Skin of body (tissue), 2 donors: ENCODE measurements around the gene SLC6A20. TPM values are rescaled to one million over a fixed set of nuclear protein-coding genes. Genes with fewer than 3 reads are reported as not detected.
"Not testable (repeated sequence)": the region's sequence is repeated elsewhere in the genome, so short reads cannot be mapped to it uniquely, and the experiment has no call there.

Source experiments
- DNase-seq: peaks from one replicate; lab custom pipeline; 2025; lab: John Stamatoyannopoulos, UW
- total RNA-seq: library from RNA; depleted of rRNA; stranded (reverse); fragments of >200 nt; gene quantifications from one replicate; pipeline ENCODE4 v1.2.3, GENCODE V29; 2014

Gene SLC6A20
- total RNA-seq, 1 donor from 2014 or later = 0.39 TPM

- no peak for DNase-seq
These were observed 36.5 kb downstream of the SLC6A20 start for GRCh38 chr3:45759851-45760250.

GRCh38 chr3:45758871-45759270 lies 37.5 kb downstream of the SLC6A20 start:
- DNase-seq = no peak

GRCh38 chr3:45757141-45757540 lies 39.2 kb downstream of the SLC6A20 start:
- not testable (repeated sequence) for DNase-seq

GRCh38 chr3:45756055-45756454 lies 40.3 kb downstream of the SLC6A20 start:
- no peak for DNase-seq

- no peak for DNase-seq
These were observed 41.9 kb downstream of the SLC6A20 start for GRCh38 chr3:45754461-45754860.

GRCh38 chr3:45753095-45753494 lies 43.2 kb downstream of the SLC6A20 start:
- no peak for DNase-seq

- DNase-seq = no peak
These were observed 44.6 kb downstream of the SLC6A20 start for GRCh38 chr3:45751537-45752242.

GRCh38 chr3:45749880-45750279 lies 46.5 kb downstream of the SLC6A20 start:
- DNase-seq = no peak

- not testable (repeated sequence) for DNase-seq
These were observed 47.2 kb downstream of the SLC6A20 start for GRCh38 chr3:45749036-45749600.

- DNase-seq = no peak
These were observed 48.3 kb downstream of the SLC6A20 start for GRCh38 chr3:45748068-45748467.

GRCh38 chr3:45746777-45747622 lies 49.3 kb downstream of the SLC6A20 start:
- no peak for DNase-seq

- DNase-seq = no peak
These were observed 50.1 kb downstream of the SLC6A20 start for GRCh38 chr3:45746165-45746776.

GRCh38 chr3:45742461-45743089 lies 53.8 kb downstream of the SLC6A20 start:
- DNase-seq = no peak

- no peak for DNase-seq
These were observed 54.4 kb downstream of the SLC6A20 start for GRCh38 chr3:45741742-45742460.

- no peak for DNase-seq
These were observed 55.1 kb downstream of the SLC6A20 start for GRCh38 chr3:45741247-45741646.

GRCh38 chr3:45739991-45740390 lies 56.3 kb downstream of the SLC6A20 start:
- no peak for DNase-seq

- no peak for DNase-seq
These were observed 59.1 kb downstream of the SLC6A20 start for GRCh38 chr3:45737234-45737633.

- no peak for DNase-seq
These were observed 59.6 kb downstream of the SLC6A20 start for GRCh38 chr3:45736707-45737106.

- no peak for DNase-seq
These were observed 65.8 kb downstream of the SLC6A20 start for GRCh38 chr3:45730409-45731154.

- no peak for DNase-seq
These were observed 66.7 kb downstream of the SLC6A20 start for GRCh38 chr3:45729614-45730013.
